GM19193 (cell line): ENCODE results near the gene RGS6.

Source experiments
- POLR2A ChIP-seq: IDR thresholded peaks from 4 replicates; pipeline ENCODE4 v1.6.1; 2011; ENCODE audit not compliant: insufficient read depth, insufficient read length; ENCODE audit errors: extremely low read depth

The RGS6 gene

GRCh38 chr14:72603639-72604038 lies 671.4 kb downstream of the RGS6 start:
- no peak for TF ChIP-seq POLR2A

- no peak for TF ChIP-seq POLR2A
These were observed 671.9 kb downstream of the RGS6 start for GRCh38 chr14:72604133-72604532.

GRCh38 chr14:72605096-72605920 lies 673.1 kb downstream of the RGS6 start:
- TF ChIP-seq POLR2A: no peak

DNA sequence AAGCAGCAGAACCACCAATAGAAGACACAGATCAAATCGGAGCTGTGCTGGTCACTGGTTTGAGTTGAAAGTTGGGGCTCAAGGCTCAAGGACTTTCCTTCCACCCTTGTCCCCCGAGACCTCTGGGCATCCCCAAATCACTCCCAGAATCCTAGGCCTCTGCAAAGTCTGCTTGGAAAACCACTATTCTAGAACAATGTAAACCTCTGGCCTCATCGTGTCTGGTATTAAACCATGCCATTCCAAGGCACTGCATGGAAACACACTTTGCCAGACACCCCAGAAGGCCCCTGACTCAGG lies 673.6 kb downstream of the RGS6 start:
- TF ChIP-seq POLR2A: no peak

DNA sequence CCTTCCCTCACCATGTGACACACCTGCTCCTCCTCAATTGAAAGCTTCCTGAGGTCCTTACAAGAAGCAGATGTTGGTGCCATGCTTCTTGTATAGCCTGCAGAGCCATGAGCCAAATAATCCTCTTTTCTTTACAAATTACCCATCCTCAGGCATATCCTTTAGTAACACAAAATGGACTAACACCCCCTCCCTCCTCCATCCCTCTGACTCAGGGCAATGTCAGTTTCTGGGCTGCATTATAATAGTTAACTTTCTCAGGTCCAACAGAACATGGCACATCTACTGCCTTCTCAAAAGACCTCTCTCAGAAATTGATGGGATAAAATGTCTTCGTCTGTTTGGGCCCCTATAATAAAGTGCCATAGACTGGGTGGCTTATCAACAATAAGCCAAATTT lies 674.6 kb downstream of the RGS6 start:
- TF ChIP-seq POLR2A: no peak

DNA sequence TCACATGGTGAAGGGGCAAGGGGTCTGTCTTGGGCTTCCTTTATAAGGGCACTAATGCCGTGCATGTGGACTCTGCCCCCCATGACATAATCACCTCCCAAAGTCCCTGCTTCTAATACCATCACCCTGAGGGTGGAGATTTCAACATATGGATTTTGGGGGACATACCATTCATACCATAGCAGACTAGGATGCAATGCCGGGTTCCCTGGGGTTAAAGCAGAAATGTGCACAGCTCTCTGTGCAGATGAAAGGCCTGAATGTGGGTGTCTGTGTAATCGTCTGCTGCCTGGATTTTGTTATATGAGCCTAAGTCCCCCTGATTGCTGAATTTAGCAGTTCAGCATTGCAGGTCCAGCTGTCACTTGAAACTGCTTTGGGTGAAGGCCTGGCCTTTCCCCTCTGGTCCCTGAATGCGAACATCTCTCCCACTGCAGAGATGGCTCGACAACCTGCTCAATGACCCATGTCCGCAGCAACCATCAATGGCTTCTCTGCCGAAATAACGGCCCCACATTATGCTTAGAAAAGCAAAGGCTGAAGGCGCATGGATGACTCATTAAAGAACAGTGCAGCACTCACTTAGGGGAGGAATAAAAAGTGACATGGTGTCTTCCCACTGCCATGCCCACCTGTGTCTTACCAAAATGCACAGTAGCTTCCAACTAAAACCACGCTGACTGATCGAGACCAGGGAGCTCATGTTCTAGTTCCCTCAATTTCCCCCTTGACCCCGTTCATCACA lies 675.3 kb downstream of the RGS6 start:
- no peak for TF ChIP-seq POLR2A

- TF ChIP-seq POLR2A: no peak
These were observed 676.4 kb downstream of the RGS6 start for GRCh38 chr14:72608391-72609204.

GRCh38 chr14:72609205-72609916 lies 677.1 kb downstream of the RGS6 start:
- no peak for TF ChIP-seq POLR2A

- TF ChIP-seq POLR2A: no peak
These were observed 678.0 kb downstream of the RGS6 start for GRCh38 chr14:72610096-72610830.

- no peak for TF ChIP-seq POLR2A
These were observed 678.6 kb downstream of the RGS6 start for GRCh38 chr14:72610831-72611200.

- no peak for TF ChIP-seq POLR2A
These were observed 679.3 kb downstream of the RGS6 start for GRCh38 chr14:72611506-72611905.

DNA sequence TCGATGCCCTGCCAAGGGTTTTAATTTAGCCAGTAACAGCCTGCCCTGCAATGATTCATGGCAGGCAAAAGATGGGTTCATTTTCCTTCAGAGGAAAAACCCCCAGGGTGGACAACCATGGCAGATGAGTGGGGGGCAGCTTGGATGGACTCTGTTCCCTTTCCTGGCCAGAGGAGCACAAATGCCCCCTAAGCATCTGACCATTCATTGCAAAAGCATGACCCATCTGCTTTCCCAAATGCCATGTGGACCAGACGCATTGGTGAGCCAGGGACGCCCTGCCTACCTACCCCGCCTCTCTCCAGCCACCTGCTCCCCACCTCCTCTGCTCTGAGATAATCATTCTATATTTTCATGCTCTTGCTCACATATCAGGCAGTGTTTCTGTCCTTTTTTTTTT lies 679.8 kb downstream of the RGS6 start:
- TF ChIP-seq POLR2A: no peak

DNA sequence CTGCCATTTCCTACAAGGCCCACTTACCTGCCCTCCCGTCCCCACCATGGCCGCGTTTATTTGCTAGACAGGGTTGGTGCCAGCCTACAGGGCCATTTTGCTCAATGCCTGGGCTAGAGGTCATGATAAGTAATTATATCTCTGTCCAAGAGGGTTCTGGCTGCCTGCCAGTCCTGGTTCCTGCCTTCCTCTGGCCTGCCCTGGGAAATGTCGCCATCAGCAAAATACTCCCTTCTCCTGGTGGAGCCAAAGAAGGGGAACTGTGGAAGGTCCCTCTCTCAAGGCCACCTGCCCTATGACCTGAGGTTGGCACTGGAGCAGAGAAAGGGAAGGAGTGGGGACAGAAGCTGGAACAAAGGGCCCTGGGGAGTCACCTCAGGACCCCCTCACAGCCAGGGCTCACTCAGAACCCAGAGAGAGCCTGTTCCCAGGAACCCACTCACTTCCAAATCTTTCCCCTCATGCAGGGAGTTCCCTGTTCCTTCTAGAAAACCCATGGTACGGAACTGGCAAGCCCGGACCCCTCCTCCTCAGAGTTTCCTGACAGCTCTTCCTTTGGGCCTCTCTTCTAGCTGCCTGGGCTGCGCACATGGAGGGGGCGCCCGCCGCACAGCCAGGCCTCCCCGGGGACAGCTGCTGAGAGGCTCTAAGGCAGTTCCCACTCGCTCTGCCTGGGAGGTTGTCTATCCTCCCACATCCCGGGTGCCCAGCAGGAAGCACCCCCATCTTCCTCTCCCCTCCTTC lies 681.2 kb downstream of the RGS6 start:
- no peak for TF ChIP-seq POLR2A

GRCh38 chr14:72613975-72614319 lies 681.7 kb downstream of the RGS6 start:
- no peak for TF ChIP-seq POLR2A
